ENCODE results near the gene TUBAL3. TPM values are rescaled to one million over a fixed set of nuclear protein-coding genes. Genes with fewer than 3 reads are reported as not detected.
A peak's percentile ranks its signal among the peaks of the same experiment; 100 is the strongest.
"Not testable (repeated sequence)": the region's sequence is repeated elsewhere in the genome, so short reads cannot be mapped to it uniquely, and the experiment has no call there.

Gene TUBAL3
- total RNA-seq, 1 donor from 2014 or later = not detected

DNA sequence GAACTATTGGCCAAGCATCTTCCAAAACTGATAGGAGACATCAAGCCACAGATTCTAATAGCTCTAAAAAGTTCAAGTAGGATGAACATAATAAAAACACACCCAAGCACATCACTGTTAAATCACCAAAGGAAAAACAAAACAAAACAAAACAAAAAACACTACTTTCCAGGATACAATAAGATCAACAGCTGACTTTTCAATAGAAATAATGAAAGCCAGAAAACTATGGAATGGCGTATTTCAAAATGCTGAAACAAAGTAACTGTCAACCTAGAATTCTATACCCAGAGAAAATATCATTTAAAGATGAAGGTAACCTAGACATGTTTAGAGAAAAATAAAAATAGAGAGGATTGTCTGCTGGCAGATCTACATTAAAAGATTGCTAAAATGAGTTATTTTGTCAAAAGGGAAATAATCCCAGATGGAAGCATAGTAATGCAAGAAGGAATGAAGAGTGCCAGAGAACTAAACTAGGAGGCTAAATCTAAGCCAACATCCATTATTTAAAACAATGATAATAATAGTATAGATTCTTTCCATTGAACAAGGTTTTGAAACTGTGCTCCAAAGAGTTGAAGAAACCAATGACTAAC is 13.9 kb downstream of the TUBAL3 start:
- DNase-seq (ENCODE audit: low spot score in 2 of 2) = no peak
- Histone ChIP-seq H3K27ac (no peak overlapping the region), H3K9me3 (peaks cover 9 to 20% of the 10 kb centered on the region in 2 donors), H3K4me3 (no peak overlapping the region), H3K4me1 (no peaks in the 10 kb centered on the region), H3K27me3 (no peaks in the 10 kb centered on the region), H3K36me3 (no peaks in the 10 kb centered on the region)
- intact Hi-C loops (cut with DNase I) = no loop called here
- TF ChIP-seq, protein P1, sequence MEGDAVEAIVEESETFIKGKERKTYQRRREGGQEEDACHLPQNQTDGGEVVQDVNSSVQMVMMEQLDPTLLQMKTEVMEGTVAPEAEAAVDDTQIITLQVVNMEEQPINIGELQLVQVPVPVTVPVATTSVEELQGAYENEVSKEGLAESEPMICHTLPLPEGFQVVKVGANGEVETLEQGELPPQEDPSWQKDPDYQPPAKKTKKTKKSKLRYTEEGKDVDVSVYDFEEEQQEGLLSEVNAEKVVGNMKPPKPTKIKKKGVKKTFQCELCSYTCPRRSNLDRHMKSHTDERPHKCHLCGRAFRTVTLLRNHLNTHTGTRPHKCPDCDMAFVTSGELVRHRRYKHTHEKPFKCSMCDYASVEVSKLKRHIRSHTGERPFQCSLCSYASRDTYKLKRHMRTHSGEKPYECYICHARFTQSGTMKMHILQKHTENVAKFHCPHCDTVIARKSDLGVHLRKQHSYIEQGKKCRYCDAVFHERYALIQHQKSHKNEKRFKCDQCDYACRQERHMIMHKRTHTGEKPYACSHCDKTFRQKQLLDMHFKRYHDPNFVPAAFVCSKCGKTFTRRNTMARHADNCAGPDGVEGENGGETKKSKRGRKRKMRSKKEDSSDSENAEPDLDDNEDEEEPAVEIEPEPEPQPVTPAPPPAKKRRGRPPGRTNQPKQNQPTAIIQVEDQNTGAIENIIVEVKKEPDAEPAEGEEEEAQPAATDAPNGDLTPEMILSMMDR (IDR thresholded peaks at IDR 0.05) = no peak

GRCh38 chr10:5387169-5387568 is 17.5 kb downstream of the TUBAL3 start:
- intact Hi-C loops (cut with DNase I) = no loop called here
- TF ChIP-seq, protein P1 (IDR thresholded peaks at IDR 0.05) = no peak
- no peak overlapping the region for H3K27ac ChIP-seq
- no peaks in the 10 kb centered on the region for H3K27me3 ChIP-seq
- no peaks in the 10 kb centered on the region for H3K4me1 ChIP-seq
- no peak for DNase-seq (ENCODE audit: low spot score in 2 of 2)
- no peaks in the 10 kb centered on the region for H3K36me3 ChIP-seq
- H3K9me3 ChIP-seq = peaks cover 9 to 20% of the 10 kb centered on the region in 2 donors
- no peak overlapping the region for H3K4me3 ChIP-seq

- H3K36me3 ChIP-seq = no peaks in the 10 kb centered on the region
- no peaks in the 10 kb centered on the region for H3K27me3 ChIP-seq
- no peaks in the 10 kb centered on the region for H3K4me1 ChIP-seq
- TF ChIP-seq, protein P1 (IDR thresholded peaks at IDR 0.05) = no peak
- intact Hi-C loops (cut with DNase I) = no loop called here
- peak in 1 of 2 donors; percentile 30 for DNase-seq (ENCODE audit: low spot score in 2 of 2)
- peaks cover 0 to 6% of the 10 kb centered on the region in 2 donors for H3K9me3 ChIP-seq
- no peak overlapping the region for H3K4me3 ChIP-seq
- H3K27ac ChIP-seq = no peak overlapping the region
Measured at GRCh38 chr10:5385224-5385623, 19.4 kb downstream of the TUBAL3 start.

GRCh38 chr10:5381187-5381586 is 23.4 kb downstream of the TUBAL3 start:
- no peaks in the 10 kb centered on the region for H3K4me1 ChIP-seq
- intact Hi-C loops (cut with DNase I) = loop anchor here (5.0 kb wide), 1 partner anchor 51 kb away; no protein-coding TSS in a partner anchor
- no peaks in the 10 kb centered on the region for H3K27me3 ChIP-seq
- H3K36me3 ChIP-seq = no peaks in the 10 kb centered on the region
- no peak for DNase-seq (ENCODE audit: low spot score in 2 of 2)
- TF ChIP-seq, protein P1 (IDR thresholded peaks at IDR 0.05) = no peak
- H3K9me3 ChIP-seq = no peaks in the 10 kb centered on the region
- no peak overlapping the region for H3K27ac ChIP-seq
- H3K4me3 ChIP-seq = no peak overlapping the region

DNA sequence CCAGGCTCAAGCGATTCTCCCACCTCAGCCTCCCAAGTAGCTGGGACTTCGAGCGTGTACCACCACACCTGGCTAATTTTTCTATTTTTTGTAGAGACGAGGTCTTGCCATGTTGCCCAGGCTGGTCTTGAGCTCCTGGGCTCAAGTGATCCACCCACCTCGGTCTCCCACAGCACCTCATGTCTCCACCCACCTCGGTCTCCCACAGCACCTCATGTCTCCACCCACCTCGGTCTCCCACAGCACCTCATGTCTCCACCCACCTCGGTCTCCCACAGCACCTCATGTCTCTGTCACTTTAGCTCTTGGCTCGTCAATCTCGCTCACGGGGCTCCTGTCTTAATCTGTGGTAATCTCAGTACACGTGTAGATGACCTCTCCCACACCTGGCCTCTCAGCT is 24.2 kb downstream of the TUBAL3 start:
- DNase-seq (ENCODE audit: low spot score in 2 of 2) = peak in 1 of 2 donors; percentile 31
- H3K4me1 ChIP-seq, H3K9me3 ChIP-seq, H3K27me3 ChIP-seq, H3K36me3 ChIP-seq, H3K4me3 ChIP-seq, H3K27ac ChIP-seq: not testable (repeated sequence)
- intact Hi-C loops (cut with DNase I) = loop anchor here (5.0 kb wide), 1 partner anchor 52 kb away; no protein-coding TSS in a partner anchor

DNA sequence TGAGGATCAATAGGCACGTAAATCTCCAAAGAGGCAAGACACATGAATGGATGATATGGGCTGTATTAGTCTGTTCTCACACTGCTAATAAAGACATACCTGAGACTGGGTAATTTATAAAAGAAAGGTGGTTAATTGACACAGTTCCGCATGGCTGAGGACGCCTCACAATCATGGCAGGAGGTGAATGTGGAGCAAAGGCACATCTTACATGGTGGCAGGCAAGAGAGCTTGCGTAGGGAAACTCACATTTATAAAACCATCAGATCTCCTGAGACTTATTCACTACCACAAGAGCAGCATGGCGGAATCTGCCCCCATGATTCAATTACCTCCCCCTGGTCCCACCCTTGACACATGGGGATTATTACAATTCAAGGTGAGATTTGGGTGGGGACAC is 25.4 kb downstream of the TUBAL3 start:
- peak in 1 of 2 donors; percentile 8 for DNase-seq (ENCODE audit: low spot score in 2 of 2)
- H3K4me3 ChIP-seq; intact Hi-C loops (cut with DNase I); H3K9me3 ChIP-seq; H3K27me3 ChIP-seq; H3K27ac ChIP-seq; H3K36me3 ChIP-seq; H3K4me1 ChIP-seq: not testable (repeated sequence)

- TF ChIP-seq, protein P1 (IDR thresholded peaks at IDR 0.05) = no peak
- Histone ChIP-seq H3K27ac (no peak overlapping the region), H3K9me3 (no peaks in the 10 kb centered on the region), H3K36me3 (no peaks in the 10 kb centered on the region), H3K4me1 (no peaks in the 10 kb centered on the region), H3K27me3 (no peaks in the 10 kb centered on the region), H3K4me3 (no peak overlapping the region)
- intact Hi-C loops (cut with DNase I) = no loop called here
- no peak for DNase-seq (ENCODE audit: low spot score in 2 of 2)
Measured at GRCh38 chr10:5376450-5376849, 28.2 kb downstream of the TUBAL3 start.
